ENCODE measurements around the gene PHF10. TPM values are rescaled to one million over a fixed set of nuclear protein-coding genes. Genes with fewer than 3 reads are reported as not detected.

Gene PHF10
- total RNA-seq, 2 donors from 2014 or later: 49.9 to 54.7 TPM

DNA sequence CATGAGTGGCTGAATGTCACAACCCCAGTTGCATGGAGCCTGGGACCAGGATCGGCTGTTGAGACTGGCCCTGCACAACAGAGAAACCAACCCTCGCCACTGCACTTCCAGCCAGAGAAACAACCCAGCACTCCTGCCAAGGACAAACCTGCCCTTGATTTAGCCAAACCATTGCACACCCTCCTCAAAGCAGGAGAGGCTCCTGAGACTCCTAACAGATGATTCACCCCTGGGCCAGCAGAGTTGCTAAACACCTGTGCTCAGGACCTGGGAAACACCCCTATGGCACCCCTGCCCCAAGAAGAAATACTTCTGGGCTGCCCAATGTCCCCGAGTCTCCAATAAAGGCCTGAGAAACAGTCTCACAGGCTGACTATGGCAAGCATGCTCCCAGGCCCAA is 40.2 kb downstream of the PHF10 start:
- Histone ChIP-seq H3K4me3 (no peak overlapping the region), H3K27me3 (no peaks in the 10 kb centered on the region), H3K36me3 (peaks cover 6% of the 10 kb centered on the region), H3K27ac (no peak overlapping the region), H3K9me3 (peaks cover 8 to 12% of the 10 kb centered on the region in 2 donors), H3K4me1 (no peaks in the 10 kb centered on the region)
- TF ChIP-seq, protein P1, sequence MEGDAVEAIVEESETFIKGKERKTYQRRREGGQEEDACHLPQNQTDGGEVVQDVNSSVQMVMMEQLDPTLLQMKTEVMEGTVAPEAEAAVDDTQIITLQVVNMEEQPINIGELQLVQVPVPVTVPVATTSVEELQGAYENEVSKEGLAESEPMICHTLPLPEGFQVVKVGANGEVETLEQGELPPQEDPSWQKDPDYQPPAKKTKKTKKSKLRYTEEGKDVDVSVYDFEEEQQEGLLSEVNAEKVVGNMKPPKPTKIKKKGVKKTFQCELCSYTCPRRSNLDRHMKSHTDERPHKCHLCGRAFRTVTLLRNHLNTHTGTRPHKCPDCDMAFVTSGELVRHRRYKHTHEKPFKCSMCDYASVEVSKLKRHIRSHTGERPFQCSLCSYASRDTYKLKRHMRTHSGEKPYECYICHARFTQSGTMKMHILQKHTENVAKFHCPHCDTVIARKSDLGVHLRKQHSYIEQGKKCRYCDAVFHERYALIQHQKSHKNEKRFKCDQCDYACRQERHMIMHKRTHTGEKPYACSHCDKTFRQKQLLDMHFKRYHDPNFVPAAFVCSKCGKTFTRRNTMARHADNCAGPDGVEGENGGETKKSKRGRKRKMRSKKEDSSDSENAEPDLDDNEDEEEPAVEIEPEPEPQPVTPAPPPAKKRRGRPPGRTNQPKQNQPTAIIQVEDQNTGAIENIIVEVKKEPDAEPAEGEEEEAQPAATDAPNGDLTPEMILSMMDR (IDR thresholded peaks at IDR 0.05): no peak
- DNase-seq (ENCODE audit: low spot score): no peak

DNA sequence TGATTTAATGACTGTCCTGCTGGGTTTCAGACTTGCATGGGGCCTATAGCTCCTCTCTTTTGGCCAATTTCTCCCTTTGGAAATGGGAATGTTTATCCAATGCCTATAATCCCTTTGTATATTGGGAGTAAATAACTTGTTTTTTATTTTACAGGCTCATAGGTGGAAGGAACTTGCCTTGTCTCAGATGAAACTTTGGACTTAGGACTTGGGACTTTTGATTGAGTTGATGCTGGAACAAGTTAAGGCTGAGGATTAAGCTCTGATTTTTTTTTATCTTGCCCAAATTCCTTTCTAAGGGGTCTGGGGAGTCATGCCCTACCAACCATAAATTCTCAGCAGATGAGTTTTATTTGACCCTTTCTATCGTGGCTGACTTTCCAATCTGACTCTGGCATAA is 46.0 kb downstream of the PHF10 start:
- Histone ChIP-seq H3K4me1 (no peaks in the 10 kb centered on the region), H3K36me3 (peaks cover 6% of the 10 kb centered on the region), H3K9me3 (no peaks in the 10 kb centered on the region), H3K27me3 (no peaks in the 10 kb centered on the region), H3K27ac (no peak overlapping the region), H3K4me3 (no peak overlapping the region)
- TF ChIP-seq, protein P1 (IDR thresholded peaks at IDR 0.05): no peak
- no peak for DNase-seq (ENCODE audit: low spot score)

DNA sequence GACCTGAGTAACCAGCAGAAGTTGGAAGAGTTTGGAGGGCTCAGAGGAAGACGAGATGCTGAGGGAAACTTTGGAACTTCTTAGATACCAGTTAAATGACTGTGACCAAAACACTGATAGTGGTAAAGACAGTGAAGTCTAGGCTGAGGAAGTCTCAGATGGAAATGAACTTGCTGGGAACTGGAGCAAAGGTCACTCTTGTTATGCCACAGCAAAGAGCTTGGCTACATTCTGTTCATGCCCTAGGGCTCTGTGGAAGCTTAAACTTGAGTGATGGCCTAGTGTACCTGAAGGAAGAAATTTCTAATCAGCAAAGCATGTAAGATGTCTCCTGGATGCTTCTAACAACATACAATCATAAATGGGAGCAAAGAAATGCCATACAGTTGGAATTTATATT is 47.2 kb downstream of the PHF10 start:
- DNase-seq (ENCODE audit: low spot score): no peak
- Histone ChIP-seq H3K4me3 (no peak overlapping the region), H3K27me3 (no peaks in the 10 kb centered on the region), H3K36me3 (peaks cover 6% of the 10 kb centered on the region), H3K9me3 (no peaks in the 10 kb centered on the region), H3K27ac (no peak overlapping the region), H3K4me1 (no peaks in the 10 kb centered on the region)
- TF ChIP-seq, protein P1 (IDR thresholded peaks at IDR 0.05): no peak

DNA sequence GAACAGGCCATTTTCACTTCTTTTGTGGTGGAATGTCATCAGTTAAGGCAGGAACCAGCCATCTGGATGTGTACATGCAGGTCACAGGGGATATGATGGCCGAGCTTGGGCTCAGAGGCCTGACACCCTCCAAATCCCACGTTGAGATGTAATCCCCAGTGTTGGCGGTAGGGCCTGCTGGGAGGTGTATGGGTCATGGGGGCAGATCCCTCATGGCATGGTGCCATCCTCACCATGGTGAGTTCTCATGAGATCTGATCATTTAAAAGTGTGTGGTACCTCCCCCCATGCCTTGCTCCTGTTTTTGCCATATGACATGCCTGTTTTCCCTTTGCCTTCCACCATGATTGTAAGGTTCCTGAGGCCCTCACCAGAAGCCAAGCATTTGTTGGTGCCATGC is 49.3 kb downstream of the PHF10 start:
- DNase-seq (ENCODE audit: low spot score): peak; percentile 50
- Histone ChIP-seq H3K4me3 (no peak overlapping the region), H3K36me3 (peaks cover 16% of the 10 kb centered on the region), H3K27ac (no peak overlapping the region), H3K27me3 (no peaks in the 10 kb centered on the region), H3K4me1 (no peaks in the 10 kb centered on the region), H3K9me3 (no peaks in the 10 kb centered on the region)
- TF ChIP-seq, protein P1 (IDR thresholded peaks at IDR 0.05): no peak

DNA sequence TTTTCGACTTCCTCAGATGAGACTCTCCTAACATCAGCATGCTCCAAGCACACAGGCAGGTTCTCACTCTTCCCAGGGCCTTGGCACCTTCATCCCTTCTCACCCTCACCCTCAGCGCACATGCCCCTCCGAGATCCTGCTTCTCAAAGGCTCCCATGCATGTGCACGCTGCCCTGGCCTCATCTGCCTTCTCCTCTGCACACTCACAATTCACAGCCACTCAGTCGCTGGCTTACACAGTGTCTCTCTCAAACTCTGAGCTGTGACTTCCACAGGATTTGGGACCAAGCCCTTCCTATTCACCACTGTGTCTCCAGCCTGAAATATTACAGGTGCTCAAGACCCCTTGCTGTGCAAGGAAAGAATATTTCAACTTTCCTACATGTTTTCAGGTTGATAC is 52.7 kb downstream of the PHF10 start:
- Histone ChIP-seq H3K27ac (no peak overlapping the region), H3K9me3 (no peaks in the 10 kb centered on the region), H3K27me3 (no peaks in the 10 kb centered on the region), H3K4me1 (no peaks in the 10 kb centered on the region), H3K36me3 (peaks cover 20% of the 10 kb centered on the region), H3K4me3 (no peak overlapping the region)
- TF ChIP-seq, protein P1 (IDR thresholded peaks at IDR 0.05): no peak
- peak; percentile 26 for DNase-seq (ENCODE audit: low spot score)

DNA sequence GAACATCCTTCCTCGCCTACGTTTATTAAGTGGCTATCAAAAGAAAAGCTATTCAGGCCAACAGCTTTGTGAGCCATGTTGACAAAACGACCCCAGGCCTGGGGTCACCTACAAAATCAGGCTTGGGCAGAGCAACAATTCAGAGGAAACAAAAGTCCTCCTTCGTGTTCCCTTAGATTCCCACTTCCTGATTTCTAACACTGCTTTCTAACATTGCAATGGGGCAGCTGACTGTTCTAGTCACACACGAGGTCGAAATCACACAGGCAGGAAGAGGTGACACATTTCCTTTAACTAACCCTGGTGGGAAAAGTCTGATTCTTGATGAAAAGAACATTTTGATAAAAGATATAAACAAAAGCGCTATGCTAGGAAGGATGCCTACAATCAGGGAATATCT is 54.4 kb downstream of the PHF10 start:
- H3K27me3 ChIP-seq: no peaks in the 10 kb centered on the region
- DNase-seq (ENCODE audit: low spot score): peak; percentile 58
- H3K4me3 ChIP-seq: no peak overlapping the region
- peak overlapping the region; percentile 9 to 10 for H3K27ac ChIP-seq
- peaks cover 20% of the 10 kb centered on the region for H3K36me3 ChIP-seq
- TF ChIP-seq, protein P1 (IDR thresholded peaks at IDR 0.05): no peak
- no peaks in the 10 kb centered on the region for H3K9me3 ChIP-seq
- H3K4me1 ChIP-seq: no peaks in the 10 kb centered on the region
